ENCODE results near the gene AMY1A.
"Not testable (repeated sequence)": the region's sequence is repeated elsewhere in the genome, so short reads cannot be mapped to it uniquely, and the experiment has no call there.

The AMY1A gene

GRCh38 chr1:103710381-103710780, 54.8 kb downstream of the AMY1A start:
- H3K9me2 ChIP-seq (replicated peaks; ENCODE audit: low read depth, low read length); H4K20me1 ChIP-seq (ENCODE audit: insufficient read depth, low read length, poor library complexity, severe bottlenecking); H3K36me3 ChIP-seq (ENCODE audit: insufficient read depth, low read length); H3K4me1 ChIP-seq (ENCODE audit: insufficient read depth, low read length, poor library complexity, severe bottlenecking); H3K9ac ChIP-seq (ENCODE audit: low read depth, low read length, poor library complexity, severe bottlenecking); H3K79me2 ChIP-seq (ENCODE audit: insufficient read depth, low read length); H3K9me3 ChIP-seq (ENCODE audit: insufficient read depth, low read depth, low read length); H3K27me3 ChIP-seq (ENCODE audit: insufficient read depth, low read length, poor library complexity, severe bottlenecking); H3F3A ChIP-seq (ENCODE audit: low read depth); H3K4me3 ChIP-seq (ENCODE audit: low read length, poor library complexity, severe bottlenecking); H3K4me2 ChIP-seq (ENCODE audit: low read depth, low read length, poor library complexity, severe bottlenecking); H2AFZ ChIP-seq (ENCODE audit: low read length): not testable (repeated sequence)
